Natural killer cell treated with Interleukin-12 subunit alpha and Interleukin-12 subunit beta and Interleukin-15 and Interleukin-18, amount 100 ng/mL, for 72 hours (primary cell): ENCODE results near the gene FGF19. TPM values are rescaled to one million over a fixed set of nuclear protein-coding genes. Genes with fewer than 3 reads are reported as not detected.
"Not testable (repeated sequence)": the region's sequence is repeated elsewhere in the genome, so short reads cannot be mapped to it uniquely, and the experiment has no call there.

ENCODE experiments used
- ATAC-seq, 2 donors: fragments of 150-1000 bp; cut with Tn5 transposase in 1 of 2; sonication (Bioruptor Pico), chemical (Tn5 transposase) in 1 of 2; 2 replicates each; pipeline ENCODE4 v1.10.0; 2021
- DNase-seq: peaks from one replicate; pipeline ENCODE4 v3.0.0; 2022; ENCODE audit warnings: low spot score
- H3K27ac Mint-ChIP-seq, 2 donors: 1 replicate in 1 of 2; 2 replicates in 1 of 2; pipeline ENCODE4 v1.8.0; 2022; ENCODE audit warnings: mixed read lengths in 2 of 2, mild to moderate bottlenecking in 1 of 2, moderate library complexity in 1 of 2
- H3K27me3 Mint-ChIP-seq, 2 donors: 1 replicate in 1 of 2; 2 replicates in 1 of 2; pipeline ENCODE4 v1.8.0; 2022; ENCODE audit warnings: mixed read lengths in 2 of 2
- H3K36me3 Mint-ChIP-seq: one replicate; pipeline ENCODE4 v1.8.0; 2022; ENCODE audit warnings: mixed read lengths
- H3K4me1 Mint-ChIP-seq, 2 donors: 1 replicate in 1 of 2; 2 replicates in 1 of 2; pipeline ENCODE4 v1.8.0; 2022; ENCODE audit warnings: low read depth in 2 of 2, mixed read lengths in 2 of 2, mild to moderate bottlenecking in 1 of 2
- H3K4me3 Mint-ChIP-seq: one replicate; pipeline ENCODE4 v1.8.0; 2022; ENCODE audit warnings: mixed read lengths
- H3K9me3 Mint-ChIP-seq: 2 replicates; pipeline ENCODE4 v1.8.0; 2022; ENCODE audit warnings: mixed read lengths
- total RNA-seq, 2 donors: library from RNA; stranded (reverse); gene quantifications; one replicate each; pipeline ENCODE4 v1.2.3, GENCODE V29; 2022

The FGF19 gene
- total RNA-seq, 2 donors from 2014 or later = not detected

DNA sequence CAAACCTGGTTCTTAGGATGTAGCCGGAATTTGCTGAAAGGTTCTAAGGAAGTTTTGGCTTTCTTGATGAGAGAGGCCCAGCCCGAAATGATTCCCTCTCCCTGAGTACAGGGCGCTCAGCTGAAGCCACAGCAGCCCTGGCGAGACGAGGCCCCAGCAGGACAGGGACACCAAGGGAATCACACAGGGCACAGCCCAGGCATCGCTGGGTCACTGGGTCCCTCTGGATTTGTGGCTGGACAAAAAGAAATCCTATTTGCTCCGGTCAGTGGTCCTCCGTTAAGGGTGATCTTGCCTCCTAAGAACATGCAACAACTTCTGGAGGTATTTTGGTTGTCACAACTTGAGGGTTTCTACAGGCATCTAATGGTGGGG is 6.4 kb downstream of the FGF19 start:
- Mint-ChIP-seq H3K4me1 (no peaks in the 10 kb centered on the region), H3K4me3 (no peak overlapping the region), H3K36me3 (no peaks in the 10 kb centered on the region), H3K27me3 (peaks cover 20 to 28% of the 10 kb centered on the region in 2 donors), H3K9me3 (no peaks in the 10 kb centered on the region), H3K27ac (no peak overlapping the region)
- no peak for ATAC-seq
- no peak for DNase-seq

DNA sequence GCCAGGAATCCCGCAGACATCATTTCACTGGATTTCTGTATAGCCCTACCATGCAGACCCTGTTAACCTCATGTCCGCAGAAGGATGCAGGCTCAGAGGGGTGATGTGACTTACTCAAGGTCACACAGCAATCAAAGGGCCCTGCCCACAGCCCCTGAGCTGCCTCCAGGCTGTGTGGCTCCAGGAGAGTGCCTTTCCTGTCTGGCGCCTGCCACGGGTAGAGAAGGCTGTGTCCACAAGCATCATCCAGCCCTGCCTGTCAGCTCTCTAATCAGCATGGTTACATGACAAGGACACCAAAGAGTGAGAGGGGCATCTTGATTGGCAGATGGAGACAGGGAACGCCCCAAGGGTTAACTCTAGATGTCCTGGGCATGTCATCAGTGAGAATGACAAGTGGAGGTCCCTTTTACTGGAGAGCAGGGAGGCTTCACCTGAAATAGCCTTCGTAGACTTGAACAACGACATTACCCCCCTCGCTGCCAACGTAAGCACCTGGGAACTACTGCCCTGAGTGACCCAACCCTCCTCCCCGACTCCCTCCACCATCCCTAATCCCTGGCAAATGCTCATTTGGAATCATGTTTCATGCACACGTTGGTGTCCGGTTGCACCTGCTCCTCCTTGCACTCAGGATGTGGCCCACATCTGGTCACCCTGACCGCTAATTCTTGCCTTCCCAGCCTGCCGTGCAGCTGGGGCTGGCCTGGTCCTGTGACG is 6.9 kb downstream of the FGF19 start:
- ATAC-seq (no peak), DNase-seq (no peak)
- no peaks in the 10 kb centered on the region for H3K36me3 Mint-ChIP-seq
- H3K9me3 Mint-ChIP-seq = no peaks in the 10 kb centered on the region
- no peak overlapping the region for H3K27ac Mint-ChIP-seq
- H3K4me1 Mint-ChIP-seq = no peaks in the 10 kb centered on the region
- H3K4me3 Mint-ChIP-seq = no peak overlapping the region
- peaks cover 24 to 34% of the 10 kb centered on the region in 2 donors for H3K27me3 Mint-ChIP-seq

DNA sequence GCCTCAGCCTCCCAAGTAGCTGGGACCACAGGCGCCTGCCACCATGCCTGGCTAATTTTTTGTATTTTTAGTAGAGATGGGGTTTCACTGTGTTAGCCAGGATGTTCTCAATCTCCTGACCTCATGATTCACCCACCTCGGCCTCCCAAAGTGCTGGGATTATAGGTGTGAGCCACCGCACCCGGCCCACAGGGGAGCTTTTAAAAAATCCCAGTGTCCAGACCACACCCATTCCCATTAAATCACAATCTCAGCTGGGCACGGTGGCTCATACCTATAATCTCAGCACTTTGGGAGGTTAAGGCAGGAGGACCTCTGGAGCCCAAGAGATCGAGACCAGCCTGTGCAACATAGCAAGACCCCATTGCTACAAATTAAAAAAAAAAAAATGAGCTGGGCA is 7.8 kb downstream of the FGF19 start:
- DNase-seq, H3K4me1 Mint-ChIP-seq, ATAC-seq, H3K36me3 Mint-ChIP-seq, H3K9me3 Mint-ChIP-seq, H3K4me3 Mint-ChIP-seq, H3K27ac Mint-ChIP-seq: not testable (repeated sequence)
- peaks cover 28 to 38% of the 10 kb centered on the region in 2 donors for H3K27me3 Mint-ChIP-seq

DNA sequence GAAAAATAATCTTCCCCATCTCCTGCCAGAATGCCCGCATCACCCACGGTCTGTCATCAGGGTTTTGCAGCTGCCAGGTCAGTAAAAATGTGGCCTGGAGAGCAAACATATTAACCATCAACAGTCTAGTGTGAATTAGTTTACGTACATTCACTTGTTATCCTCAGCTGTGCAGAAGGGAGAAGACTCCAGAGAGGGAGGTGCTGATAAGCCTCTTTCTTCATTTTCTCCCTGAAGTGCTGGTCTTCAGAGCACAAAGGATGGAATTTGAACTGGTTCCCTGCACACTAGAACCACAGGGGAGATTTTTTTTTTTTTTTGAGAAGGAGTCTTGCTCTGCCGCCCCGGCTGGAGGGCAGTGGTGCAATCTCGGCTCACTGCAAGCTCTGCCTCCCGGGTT is 8.2 kb downstream of the FGF19 start:
- Mint-ChIP-seq H3K27ac (no peak overlapping the region), H3K27me3 (peaks cover 27 to 38% of the 10 kb centered on the region in 2 donors), H3K36me3 (peaks cover 1% of the 10 kb centered on the region), H3K9me3 (no peaks in the 10 kb centered on the region), H3K4me3 (no peak overlapping the region), H3K4me1 (no peaks in the 10 kb centered on the region)
- no peak for ATAC-seq
- DNase-seq = no peak

DNA sequence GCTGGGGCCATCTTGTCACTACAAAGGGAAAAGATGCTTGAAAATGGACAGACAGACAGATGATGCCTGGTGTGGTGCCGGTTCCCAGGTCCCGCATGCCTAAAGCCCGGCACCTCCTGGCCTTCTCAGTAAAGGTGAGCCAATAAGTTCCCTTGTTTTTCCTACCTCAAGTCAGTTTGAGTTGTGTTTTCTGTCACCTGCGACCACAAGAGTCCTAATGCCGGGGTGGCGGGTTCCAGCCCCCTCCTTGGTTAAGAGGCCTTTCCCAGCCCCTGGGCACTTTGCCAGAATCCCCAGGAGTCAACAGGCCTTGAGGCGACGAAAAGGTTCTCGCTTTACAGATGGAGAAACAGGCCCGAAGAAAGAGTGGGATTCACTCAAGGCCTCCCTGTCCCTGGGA is 9.0 kb downstream of the FGF19 start:
- ATAC-seq = no peak
- H3K27me3 Mint-ChIP-seq = peaks cover 29 to 43% of the 10 kb centered on the region in 2 donors

DNA sequence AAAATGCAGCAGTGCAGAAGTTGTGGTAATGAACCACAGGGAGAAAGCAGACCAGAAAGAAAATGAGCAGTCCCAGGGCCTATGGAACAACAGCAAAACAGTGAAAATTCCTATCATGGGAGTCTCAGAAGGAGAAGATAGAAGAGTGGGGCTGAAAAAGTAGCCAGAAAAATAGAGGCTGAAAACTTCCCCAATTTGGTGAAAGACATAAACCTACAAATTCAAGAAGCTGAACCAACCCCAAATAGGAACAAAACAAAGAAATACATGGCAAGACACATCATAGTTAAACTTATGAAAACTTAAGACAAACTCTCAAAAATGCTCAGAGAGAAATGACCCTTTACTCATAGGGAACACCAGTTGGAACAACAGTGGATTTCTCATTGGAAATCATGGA is 11.4 kb downstream of the FGF19 start:
- Mint-ChIP-seq H3K4me3 (no peak overlapping the region), H3K4me1 (no peaks in the 10 kb centered on the region), H3K9me3 (no peaks in the 10 kb centered on the region), H3K27ac (no peak overlapping the region), H3K27me3 (peaks cover 37 to 56% of the 10 kb centered on the region in 2 donors), H3K36me3 (peaks cover 4% of the 10 kb centered on the region)
- ATAC-seq (no peak), DNase-seq (no peak)

More for the DNA sequence above, 9.0 kb downstream of the FGF19 start:
- Mint-ChIP-seq H3K4me1 (no peaks in the 10 kb centered on the region), H3K4me3 (no peak overlapping the region), H3K27ac (no peak overlapping the region), H3K36me3 (peaks cover 4% of the 10 kb centered on the region), H3K9me3 (no peaks in the 10 kb centered on the region)
- no peak for DNase-seq

DNA sequence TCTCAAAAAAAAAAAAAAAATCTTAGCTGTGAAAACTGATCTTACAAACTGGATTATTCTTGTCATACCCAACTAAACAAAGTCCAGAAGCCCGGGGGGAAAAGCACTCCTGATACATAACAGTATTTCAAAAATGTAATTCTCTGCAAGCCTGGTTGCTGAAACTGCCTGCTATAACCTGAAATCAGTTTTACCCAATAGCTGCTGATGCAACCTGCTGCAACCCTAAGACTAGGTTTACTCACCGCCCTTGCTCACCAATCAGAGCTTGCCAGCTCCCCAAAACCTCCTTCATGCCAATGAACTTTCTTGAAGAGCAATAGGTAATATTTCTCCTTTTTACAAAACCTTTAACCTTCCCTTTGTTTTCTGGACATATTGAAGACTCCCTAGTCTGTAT is 12.4 kb downstream of the FGF19 start:
- ATAC-seq (no peak), DNase-seq (no peak)
- H3K36me3 Mint-ChIP-seq = peaks cover 4% of the 10 kb centered on the region
- no peak overlapping the region for H3K27ac Mint-ChIP-seq
- no peak overlapping the region for H3K4me3 Mint-ChIP-seq
- H3K27me3 Mint-ChIP-seq = peaks cover 39 to 54% of the 10 kb centered on the region in 2 donors
- no peaks in the 10 kb centered on the region for H3K4me1 Mint-ChIP-seq
- no peaks in the 10 kb centered on the region for H3K9me3 Mint-ChIP-seq

DNA sequence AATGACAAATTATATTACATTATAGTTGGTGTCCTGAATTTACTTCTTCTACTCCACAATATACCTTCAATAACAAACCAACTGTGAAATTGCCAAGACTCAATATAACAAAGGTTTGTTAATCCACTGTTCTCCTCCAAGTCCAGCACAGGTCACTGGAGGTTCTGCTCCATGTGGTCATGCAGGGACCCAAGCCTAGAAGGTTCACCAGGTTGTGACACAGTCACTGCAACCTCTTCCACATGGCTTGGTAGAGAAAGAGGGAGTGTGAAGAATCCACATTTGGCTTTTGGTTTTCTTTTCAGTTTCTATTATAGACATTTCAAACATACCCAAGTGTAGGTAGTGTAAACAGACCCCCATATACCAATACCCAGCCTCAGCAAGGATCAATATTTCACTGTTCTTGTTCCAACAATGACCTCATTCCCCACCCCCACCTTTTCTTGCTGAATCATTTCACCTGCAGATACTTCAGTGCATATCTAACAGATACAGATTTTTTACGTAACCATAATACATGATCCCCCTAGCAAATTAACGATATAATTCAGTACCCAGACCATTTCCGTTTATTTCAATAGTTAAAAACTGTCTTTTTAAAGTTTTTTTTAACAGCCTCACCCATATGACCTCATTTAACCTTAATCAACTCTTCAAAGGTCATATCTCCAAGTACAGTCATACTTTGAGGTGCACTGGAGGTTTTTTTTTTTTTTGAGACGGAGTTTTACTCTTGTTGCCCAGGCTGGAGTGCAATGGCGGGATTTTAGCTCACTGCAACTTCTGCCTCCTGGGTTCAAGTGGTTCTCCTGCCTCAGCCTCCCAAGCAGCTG is 14.1 kb downstream of the FGF19 start:
- H3K4me3 Mint-ChIP-seq = no peak overlapping the region
- H3K9me3 Mint-ChIP-seq = no peaks in the 10 kb centered on the region
- DNase-seq (no peak), ATAC-seq (no peak)
- H3K27me3 Mint-ChIP-seq = peaks cover 33 to 42% of the 10 kb centered on the region in 2 donors
- peaks cover 0 to 3% of the 10 kb centered on the region in 2 donors for H3K4me1 Mint-ChIP-seq
- H3K27ac Mint-ChIP-seq = no peak overlapping the region
- H3K36me3 Mint-ChIP-seq = peaks cover 4% of the 10 kb centered on the region

DNA sequence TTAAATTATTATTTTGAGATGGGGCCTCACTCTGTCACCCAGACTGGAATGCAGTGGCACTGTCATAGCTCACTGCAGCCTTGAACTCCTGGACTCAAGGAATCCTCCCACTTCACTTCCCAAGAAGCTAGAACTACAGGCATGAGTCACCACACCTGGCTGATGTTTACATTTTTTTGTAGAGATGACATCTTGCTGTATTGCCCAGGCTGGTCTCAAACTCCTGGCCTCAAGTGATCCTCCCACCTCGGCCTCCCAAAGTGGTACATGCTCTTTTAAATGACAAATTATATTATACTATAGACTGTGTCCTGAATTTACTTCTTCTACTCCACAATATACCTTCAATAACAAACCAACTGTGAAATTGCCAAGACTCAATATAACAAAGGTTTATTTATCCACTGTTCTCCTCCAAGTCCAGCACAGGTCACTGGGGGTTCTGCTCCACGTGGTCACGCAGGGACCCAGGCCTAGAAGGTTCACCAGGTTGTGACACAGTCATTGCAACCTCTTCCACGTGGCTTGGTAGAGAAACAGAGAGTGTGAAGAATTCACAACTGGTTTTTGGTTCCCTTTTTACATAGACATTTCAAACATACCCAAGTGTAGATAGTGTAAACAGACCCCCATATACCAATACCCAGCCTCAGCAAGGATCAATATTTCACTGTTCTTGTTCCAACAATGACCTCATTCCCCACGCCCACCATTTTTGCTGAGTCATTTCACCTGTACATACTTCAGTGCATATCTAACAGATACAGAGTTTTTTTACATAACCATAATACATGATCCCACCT is 15.7 kb downstream of the FGF19 start:
- peaks cover 35 to 42% of the 10 kb centered on the region in 2 donors for H3K27me3 Mint-ChIP-seq
- not testable (repeated sequence) for H3K4me1 Mint-ChIP-seq, DNase-seq, H3K27ac Mint-ChIP-seq, ATAC-seq, H3K9me3 Mint-ChIP-seq, H3K36me3 Mint-ChIP-seq, H3K4me3 Mint-ChIP-seq

DNA sequence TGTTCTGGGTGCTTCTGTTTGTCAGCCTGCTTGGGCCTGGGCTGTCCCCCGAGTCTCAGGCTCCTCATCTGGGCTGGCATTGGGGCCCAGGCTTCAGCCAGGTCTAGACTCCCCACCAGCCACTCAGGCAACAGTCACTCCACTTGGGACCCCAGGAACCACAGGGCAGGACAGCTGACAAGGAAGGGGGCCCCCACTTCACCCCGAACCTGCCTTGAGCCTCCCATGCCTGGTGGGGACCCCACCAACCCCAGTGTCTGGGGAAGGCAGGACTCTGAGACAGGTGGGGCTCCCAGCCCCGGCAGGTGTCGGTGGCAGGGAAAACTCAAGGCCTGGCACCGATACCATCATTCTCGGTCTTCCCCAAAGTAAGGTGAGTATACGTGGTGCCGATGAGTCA is 17.0 kb downstream of the FGF19 start:
- Mint-ChIP-seq H3K27me3 (peaks cover 28 to 31% of the 10 kb centered on the region in 2 donors), H3K9me3 (no peaks in the 10 kb centered on the region), H3K36me3 (peaks cover 4% of the 10 kb centered on the region), H3K4me1 (peaks cover 0 to 3% of the 10 kb centered on the region in 2 donors), H3K27ac (no peak overlapping the region), H3K4me3 (no peak overlapping the region)
- DNase-seq (no peak), ATAC-seq (no peak)

DNA sequence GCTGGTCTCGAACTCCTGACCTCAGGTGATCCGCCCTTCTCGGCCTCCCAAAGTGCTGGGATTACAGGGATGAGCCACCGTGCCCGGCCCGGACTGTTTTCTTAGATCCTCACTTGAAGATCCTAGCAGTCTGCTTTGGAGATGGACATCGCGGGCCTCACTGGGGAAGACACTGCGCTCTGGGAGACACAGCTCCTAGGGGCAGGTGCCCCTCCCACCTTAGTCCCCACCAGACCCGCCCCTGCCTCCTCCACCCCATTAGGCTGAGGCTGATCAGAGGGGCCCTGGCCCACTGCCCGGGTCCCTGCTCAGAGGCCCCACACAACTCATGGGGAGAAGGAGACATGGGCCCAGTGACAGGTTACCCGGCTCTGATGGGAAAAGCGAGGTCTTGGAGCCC is 17.4 kb downstream of the FGF19 start:
- peaks cover 25 to 27% of the 10 kb centered on the region in 2 donors for H3K27me3 Mint-ChIP-seq
- ATAC-seq = no peak
- H3K4me3 Mint-ChIP-seq = no peak overlapping the region

DNA sequence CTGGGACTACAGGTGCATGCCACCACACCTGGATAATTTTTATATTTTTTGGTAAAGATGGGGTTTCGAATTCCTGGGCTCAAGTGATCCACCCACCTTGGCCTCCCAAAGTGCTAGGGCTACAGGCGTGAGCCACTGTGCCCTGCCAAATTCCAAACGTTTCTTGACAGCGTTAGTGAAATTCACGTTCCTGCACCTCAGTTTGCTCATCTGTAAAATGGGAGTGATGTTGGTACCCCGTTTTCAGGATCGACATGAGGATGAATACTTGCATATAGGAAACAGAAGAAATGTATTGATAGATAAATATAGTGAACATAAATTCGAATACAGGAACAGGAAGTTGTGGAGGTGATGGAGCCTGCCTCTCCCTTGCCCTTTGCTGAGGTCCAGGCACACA is 18.5 kb downstream of the FGF19 start:
- Mint-ChIP-seq H3K27ac (no peak overlapping the region), H3K4me3 (no peak overlapping the region), H3K27me3 (peaks cover 19% of the 10 kb centered on the region in 2 donors), H3K4me1 (peaks cover 0 to 3% of the 10 kb centered on the region in 2 donors), H3K9me3 (no peaks in the 10 kb centered on the region), H3K36me3 (peaks cover under 1% of the 10 kb centered on the region)
- DNase-seq (no peak), ATAC-seq (no peak)

More for the DNA sequence above, 17.4 kb downstream of the FGF19 start:
- Mint-ChIP-seq H3K9me3 (no peaks in the 10 kb centered on the region), H3K4me1 (peaks cover 0 to 3% of the 10 kb centered on the region in 2 donors), H3K27ac (no peak overlapping the region), H3K36me3 (peaks cover 4% of the 10 kb centered on the region)
- DNase-seq = no peak

DNA sequence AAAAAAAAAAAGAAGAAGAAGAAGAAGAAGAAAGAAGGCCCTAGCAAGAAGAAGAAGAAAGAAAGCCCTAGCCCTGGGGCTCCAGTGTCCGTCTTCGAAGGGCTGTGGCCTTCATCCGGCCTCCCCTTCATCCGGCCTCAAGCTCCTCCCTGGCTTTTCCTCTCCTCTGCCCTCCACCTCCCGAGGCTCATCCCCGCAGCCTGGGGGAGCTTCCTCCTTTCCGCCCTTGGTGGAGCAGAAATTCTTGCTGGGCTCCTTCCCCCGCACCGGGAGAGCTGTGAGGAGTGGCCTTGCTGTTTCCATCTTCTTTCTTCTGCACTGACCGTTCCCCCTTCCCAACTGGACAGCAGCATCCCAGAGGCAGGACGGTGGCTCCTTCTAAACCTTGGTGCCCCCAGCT is 19.2 kb downstream of the FGF19 start:
- Mint-ChIP-seq H3K4me3 (no peak overlapping the region), H3K4me1 (peaks cover 0 to 3% of the 10 kb centered on the region in 2 donors), H3K27me3 (peaks cover 12 to 15% of the 10 kb centered on the region in 2 donors), H3K36me3 (no peaks in the 10 kb centered on the region), H3K9me3 (no peaks in the 10 kb centered on the region), H3K27ac (no peak overlapping the region)
- ATAC-seq (no peak), DNase-seq (no peak)
